Right atrium auricular region (tissue), 2 donors: Measurements from ENCODE around the gene H2BW2. TPM values are rescaled to one million over a fixed set of nuclear protein-coding genes. Genes with fewer than 3 reads are reported as not detected.
"Not testable (repeated sequence)": the region's sequence is repeated elsewhere in the genome, so short reads cannot be mapped to it uniquely, and the experiment has no call there.

Experiments
- DNase-seq: peaks from one replicate; pipeline ENCODE4 v3.0.0-alpha.2; 2019; ENCODE audit warnings: low spot score
- H3K27ac ChIP-seq, 2 donors: fragments of 200-600 bp; sonication (generic); 1 replicate in 1 of 2; 2 replicates in 1 of 2; pipeline ENCODE4 v1.5.1; 2016 to 2019
- H3K27me3 ChIP-seq, 2 donors: fragments of 200-600 bp; sonication (generic); one replicate each; pipeline versions ENCODE4 v1.5.1 to v1.6.0; 2017 to 2019
- H3K36me3 ChIP-seq: fragments of 200-600 bp; sonication (generic); one replicate; pipeline ENCODE4 v1.5.1; 2016
- H3K4me1 ChIP-seq, 2 donors: fragments of 200-600 bp; sonication (generic); one replicate each; pipeline versions ENCODE4 v1.5.1 to v1.6.0; 2017 to 2019
- H3K4me3 ChIP-seq, 2 donors: fragments of 200-600 bp; sonication (generic); 1 replicate in 1 of 2; 2 replicates in 1 of 2; pipeline ENCODE4 v1.5.1; 2017 to 2019; ENCODE audit warnings: mild to moderate bottlenecking in 1 of 2, moderate library complexity in 1 of 2
- H3K9me3 ChIP-seq, 2 donors: fragments of 200-600 bp; sonication (generic); one replicate each; pipeline ENCODE4 v1.5.1; 2019
- CTCF ChIP-seq, 2 donors: fragments of 200-600 bp; sonication (generic); IDR thresholded peaks; one replicate each; pipeline ENCODE4 v1.5.1; 2019; ENCODE audit warnings: antibody characterized with exemption in 2 of 2
- total RNA-seq, 2 donors: library from RNA; depleted of rRNA; stranded (reverse); fragments of >200 nt; gene quantifications; one replicate each; pipeline ENCODE4 v1.1.0, GENCODE V29; 2016

The H2BW2 gene
- total RNA-seq, 2 donors from 2014 or later = not detected

- no peaks in the 10 kb centered on the region for H3K27me3 ChIP-seq
- H3K36me3 ChIP-seq = no peaks in the 10 kb centered on the region
- H3K27ac ChIP-seq = no peak overlapping the region
- DNase-seq = no peak
- peaks cover 0 to 5% of the 10 kb centered on the region in 2 donors for H3K9me3 ChIP-seq
- TF ChIP-seq CTCF (IDR thresholded peaks at IDR 0.05) = no peak
- no peak overlapping the region for H3K4me3 ChIP-seq
- no peaks in the 10 kb centered on the region for H3K4me1 ChIP-seq
Observed at GRCh38 chrX:104018126-104018525, 21.6 kb upstream of the H2BW2 start.

- no peak overlapping the region for H3K4me3 ChIP-seq
- H3K27ac ChIP-seq = no peak overlapping the region
- no peak for TF ChIP-seq CTCF (IDR thresholded peaks at IDR 0.05)
- no peaks in the 10 kb centered on the region for H3K4me1 ChIP-seq
- H3K27me3 ChIP-seq = no peaks in the 10 kb centered on the region
- no peaks in the 10 kb centered on the region for H3K9me3 ChIP-seq
- no peak for DNase-seq
- H3K36me3 ChIP-seq = no peaks in the 10 kb centered on the region
Observed at GRCh38 chrX:104041003-104041402, 1.2 kb downstream of the H2BW2 start.

- Histone ChIP-seq H3K27ac (no peak overlapping the region), H3K4me3 (no peak overlapping the region), H3K9me3 (no peaks in the 10 kb centered on the region), H3K4me1 (no peaks in the 10 kb centered on the region), H3K27me3 (no peaks in the 10 kb centered on the region), H3K36me3 (no peaks in the 10 kb centered on the region)
- no peak for DNase-seq
- no peak for TF ChIP-seq CTCF (IDR thresholded peaks at IDR 0.05)
Observed at GRCh38 chrX:104045642-104046041, 5.9 kb downstream of the H2BW2 start.

GRCh38 chrX:104047171-104047570 lies 7.4 kb downstream of the H2BW2 start:
- no peak overlapping the region for H3K4me3 ChIP-seq
- no peak for DNase-seq
- H3K27me3 ChIP-seq = no peaks in the 10 kb centered on the region
- H3K4me1 ChIP-seq = no peaks in the 10 kb centered on the region
- H3K36me3 ChIP-seq = no peaks in the 10 kb centered on the region
- no peaks in the 10 kb centered on the region for H3K9me3 ChIP-seq
- TF ChIP-seq CTCF (IDR thresholded peaks at IDR 0.05) = no peak
- H3K27ac ChIP-seq = no peak overlapping the region

- H3K4me1 ChIP-seq, H3K36me3 ChIP-seq, H3K27me3 ChIP-seq, DNase-seq, H3K27ac ChIP-seq, H3K4me3 ChIP-seq, H3K9me3 ChIP-seq: not testable (repeated sequence)
Observed at GRCh38 chrX:104054956-104055355, 15.2 kb downstream of the H2BW2 start.

- H3K9me3 ChIP-seq, H3K27me3 ChIP-seq, H3K4me3 ChIP-seq, DNase-seq, H3K36me3 ChIP-seq, H3K27ac ChIP-seq, H3K4me1 ChIP-seq: not testable (repeated sequence)
Observed at GRCh38 chrX:104062636-104063035, 22.9 kb downstream of the H2BW2 start.

- H3K4me3 ChIP-seq, H3K4me1 ChIP-seq, H3K27me3 ChIP-seq, H3K9me3 ChIP-seq, H3K36me3 ChIP-seq, H3K27ac ChIP-seq, DNase-seq: not testable (repeated sequence)
Observed at GRCh38 chrX:104075778-104076445, 36.2 kb downstream of the H2BW2 start, which contains the start of gene TMSB15C. Gene TMSB15C (minus strand): TSS chrX:104076236.

- not testable (repeated sequence) for H3K9me3 ChIP-seq, H3K4me3 ChIP-seq, H3K27ac ChIP-seq, H3K36me3 ChIP-seq, H3K27me3 ChIP-seq, H3K4me1 ChIP-seq, DNase-seq
Observed at GRCh38 chrX:104077854-104078253, 38.1 kb downstream of the H2BW2 start.
